ENCODE results near the gene PIEZO1. TPM values are rescaled to one million over a fixed set of nuclear protein-coding genes. Genes with fewer than 3 reads are reported as not detected.
"Not testable (repeated sequence)": the region's sequence is repeated elsewhere in the genome, so short reads cannot be mapped to it uniquely, and the experiment has no call there.

The PIEZO1 gene, protein sequence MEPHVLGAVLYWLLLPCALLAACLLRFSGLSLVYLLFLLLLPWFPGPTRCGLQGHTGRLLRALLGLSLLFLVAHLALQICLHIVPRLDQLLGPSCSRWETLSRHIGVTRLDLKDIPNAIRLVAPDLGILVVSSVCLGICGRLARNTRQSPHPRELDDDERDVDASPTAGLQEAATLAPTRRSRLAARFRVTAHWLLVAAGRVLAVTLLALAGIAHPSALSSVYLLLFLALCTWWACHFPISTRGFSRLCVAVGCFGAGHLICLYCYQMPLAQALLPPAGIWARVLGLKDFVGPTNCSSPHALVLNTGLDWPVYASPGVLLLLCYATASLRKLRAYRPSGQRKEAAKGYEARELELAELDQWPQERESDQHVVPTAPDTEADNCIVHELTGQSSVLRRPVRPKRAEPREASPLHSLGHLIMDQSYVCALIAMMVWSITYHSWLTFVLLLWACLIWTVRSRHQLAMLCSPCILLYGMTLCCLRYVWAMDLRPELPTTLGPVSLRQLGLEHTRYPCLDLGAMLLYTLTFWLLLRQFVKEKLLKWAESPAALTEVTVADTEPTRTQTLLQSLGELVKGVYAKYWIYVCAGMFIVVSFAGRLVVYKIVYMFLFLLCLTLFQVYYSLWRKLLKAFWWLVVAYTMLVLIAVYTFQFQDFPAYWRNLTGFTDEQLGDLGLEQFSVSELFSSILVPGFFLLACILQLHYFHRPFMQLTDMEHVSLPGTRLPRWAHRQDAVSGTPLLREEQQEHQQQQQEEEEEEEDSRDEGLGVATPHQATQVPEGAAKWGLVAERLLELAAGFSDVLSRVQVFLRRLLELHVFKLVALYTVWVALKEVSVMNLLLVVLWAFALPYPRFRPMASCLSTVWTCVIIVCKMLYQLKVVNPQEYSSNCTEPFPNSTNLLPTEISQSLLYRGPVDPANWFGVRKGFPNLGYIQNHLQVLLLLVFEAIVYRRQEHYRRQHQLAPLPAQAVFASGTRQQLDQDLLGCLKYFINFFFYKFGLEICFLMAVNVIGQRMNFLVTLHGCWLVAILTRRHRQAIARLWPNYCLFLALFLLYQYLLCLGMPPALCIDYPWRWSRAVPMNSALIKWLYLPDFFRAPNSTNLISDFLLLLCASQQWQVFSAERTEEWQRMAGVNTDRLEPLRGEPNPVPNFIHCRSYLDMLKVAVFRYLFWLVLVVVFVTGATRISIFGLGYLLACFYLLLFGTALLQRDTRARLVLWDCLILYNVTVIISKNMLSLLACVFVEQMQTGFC (N-terminal part only)
- total RNA-seq (2014; rRNA removed; shearing (Covaris generic); ENCODE audit: low replicate concordance), result 81.1 and 82.0 TPM in 2 replicates

GRCh38 chr16:88785106-88785924, at the start of gene PIEZO1:
PIEZO1 (minus strand) TSS chr16:88785220; CDS start chr16:88784964, 256 bp downstream.
- in situ Hi-C loops (cut with HindIII; ENCODE audit: low pct_unique_long_range_greater_than_20kb, low sequenced_read_pairs), result no loop called here
- peak; percentile 51 for DNase-seq (ENCODE audit: low read depth)

DNA sequence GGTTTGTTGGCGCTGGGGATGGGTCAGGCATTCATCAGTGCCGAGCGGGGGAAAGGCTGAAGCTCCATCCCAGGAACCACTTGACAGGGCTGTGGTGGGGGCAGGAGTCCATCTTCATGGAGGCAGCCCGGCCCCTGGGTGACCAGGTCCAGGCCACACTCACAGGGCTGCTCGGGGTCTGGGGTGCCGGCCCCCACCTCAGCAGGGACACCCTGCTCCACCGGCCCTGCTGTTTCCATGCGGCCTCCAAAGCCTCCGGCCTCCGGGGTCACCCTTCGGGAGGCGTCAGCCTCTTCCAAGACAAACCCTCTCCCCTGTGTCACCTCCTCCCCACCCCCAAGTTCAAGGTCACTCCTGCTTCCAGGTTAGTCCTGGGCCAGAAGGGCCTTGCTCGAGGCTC, 49.6 kb upstream of the PIEZO1 start:
- no peak for DNase-seq (ENCODE audit: low read depth)
- in situ Hi-C loops (cut with HindIII; ENCODE audit: low pct_unique_long_range_greater_than_20kb, low sequenced_read_pairs), result no loop called here

GRCh38 chr16:88833086-88833485, 48.1 kb upstream of the PIEZO1 start:
- in situ Hi-C loops (cut with HindIII; ENCODE audit: low pct_unique_long_range_greater_than_20kb, low sequenced_read_pairs), result no loop called here
- DNase-seq (ENCODE audit: low read depth), result no peak

GRCh38 chr16:88831838-88832237, 46.8 kb upstream of the PIEZO1 start:
- in situ Hi-C loops (cut with HindIII; ENCODE audit: low pct_unique_long_range_greater_than_20kb, low sequenced_read_pairs), result no loop called here
- DNase-seq (ENCODE audit: low read depth), result peak; percentile 33

- in situ Hi-C loops (cut with HindIII; ENCODE audit: low pct_unique_long_range_greater_than_20kb, low sequenced_read_pairs), result no loop called here
- no peak for DNase-seq (ENCODE audit: low read depth)
These were observed 45.8 kb upstream of the PIEZO1 start for GRCh38 chr16:88830783-88831182.

GRCh38 chr16:88830258-88830657, 45.2 kb upstream of the PIEZO1 start:
- in situ Hi-C loops (cut with HindIII; ENCODE audit: low pct_unique_long_range_greater_than_20kb, low sequenced_read_pairs), result no loop called here
- no peak for DNase-seq (ENCODE audit: low read depth)

- in situ Hi-C loops (cut with HindIII; ENCODE audit: low pct_unique_long_range_greater_than_20kb, low sequenced_read_pairs), result no loop called here
- DNase-seq (ENCODE audit: low read depth), result no peak
These were observed 43.7 kb upstream of the PIEZO1 start for GRCh38 chr16:88828711-88829110.

DNA sequence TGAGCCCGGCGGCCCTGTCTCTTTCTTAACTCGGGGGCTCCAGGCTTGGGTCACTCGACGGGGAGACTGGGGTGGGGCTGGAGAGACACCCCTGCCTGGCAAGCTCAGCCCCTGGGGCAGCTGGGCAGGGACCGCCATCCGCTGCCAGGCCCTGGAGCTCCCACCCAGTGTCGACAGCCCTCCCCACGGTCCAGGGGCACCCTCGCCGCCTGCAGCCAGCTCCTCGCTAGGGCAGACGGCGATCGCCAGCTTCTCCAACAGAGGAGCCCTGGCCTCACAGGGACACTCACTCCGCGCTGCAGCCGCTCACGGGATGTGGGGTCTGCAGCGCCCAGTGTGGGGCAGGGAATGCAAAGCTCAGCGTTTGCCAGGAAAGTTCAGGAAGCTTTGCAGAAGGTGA, 42.7 kb upstream of the PIEZO1 start:
- DNase-seq (ENCODE audit: low read depth), result no peak
- in situ Hi-C loops (cut with HindIII; ENCODE audit: low pct_unique_long_range_greater_than_20kb, low sequenced_read_pairs), result no loop called here

DNA sequence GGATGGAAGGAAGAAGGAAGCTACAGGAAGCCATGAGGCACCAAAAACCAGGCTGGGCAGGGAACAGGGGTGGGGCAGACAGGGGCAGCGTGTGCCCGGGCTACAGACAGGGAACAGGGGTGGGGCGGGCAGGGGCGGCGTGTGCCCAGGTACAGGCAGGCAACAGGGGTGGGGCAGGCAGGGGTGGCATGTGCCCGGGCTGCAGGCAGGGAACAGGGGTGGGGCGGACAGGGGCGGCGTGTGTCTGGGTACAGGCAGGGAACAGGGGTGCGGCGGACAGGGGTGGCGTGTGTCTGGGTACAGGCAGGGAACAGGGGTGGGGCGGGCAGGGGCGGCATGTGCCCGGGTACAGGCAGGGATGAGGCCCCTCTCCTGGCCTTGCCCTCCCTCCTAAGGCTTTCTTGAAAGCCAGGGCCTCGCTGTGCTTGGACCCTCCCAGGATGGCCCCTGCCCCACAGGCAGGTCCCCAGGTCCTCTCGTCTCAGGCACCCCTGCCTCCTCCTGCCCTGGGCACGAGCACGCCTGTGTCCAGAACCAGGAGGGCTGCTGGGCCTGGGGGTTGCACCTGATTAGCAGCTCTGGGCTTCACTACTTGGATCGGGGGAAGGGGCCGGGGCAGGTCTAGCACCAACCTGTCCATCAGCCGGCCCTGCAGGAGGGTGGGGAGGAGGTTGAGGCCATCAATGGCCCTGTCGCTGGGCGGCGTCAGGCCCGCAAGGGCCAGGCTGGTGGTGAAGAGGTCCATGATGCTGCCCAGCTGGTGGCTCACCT, 41.2 kb upstream of the PIEZO1 start:
- in situ Hi-C loops (cut with HindIII; ENCODE audit: low pct_unique_long_range_greater_than_20kb, low sequenced_read_pairs), result no loop called here
- DNase-seq (ENCODE audit: low read depth), result no peak

DNA sequence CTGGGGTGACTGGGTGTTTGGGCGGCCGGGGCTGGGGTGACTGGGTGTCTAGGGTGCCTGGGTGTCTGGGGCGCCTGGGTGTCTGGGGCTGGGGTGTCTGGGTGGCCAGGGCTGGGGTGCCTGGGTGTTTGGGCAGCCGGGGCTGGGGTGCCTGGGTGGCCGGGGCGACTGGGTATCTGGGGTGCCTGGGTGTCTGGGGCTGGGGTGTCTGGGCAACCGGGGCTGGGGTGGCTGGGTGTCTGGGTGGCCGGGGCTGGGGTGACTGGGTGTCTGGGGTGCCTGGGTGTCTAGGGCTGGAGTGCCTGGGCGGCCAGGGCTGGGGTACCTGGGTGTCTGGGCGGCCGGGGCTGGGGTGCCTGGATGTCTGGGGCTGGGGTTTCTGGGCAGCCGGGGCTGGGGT, 40.1 kb upstream of the PIEZO1 start:
- in situ Hi-C loops (cut with HindIII; ENCODE audit: low pct_unique_long_range_greater_than_20kb, low sequenced_read_pairs), result no loop called here

DNA sequence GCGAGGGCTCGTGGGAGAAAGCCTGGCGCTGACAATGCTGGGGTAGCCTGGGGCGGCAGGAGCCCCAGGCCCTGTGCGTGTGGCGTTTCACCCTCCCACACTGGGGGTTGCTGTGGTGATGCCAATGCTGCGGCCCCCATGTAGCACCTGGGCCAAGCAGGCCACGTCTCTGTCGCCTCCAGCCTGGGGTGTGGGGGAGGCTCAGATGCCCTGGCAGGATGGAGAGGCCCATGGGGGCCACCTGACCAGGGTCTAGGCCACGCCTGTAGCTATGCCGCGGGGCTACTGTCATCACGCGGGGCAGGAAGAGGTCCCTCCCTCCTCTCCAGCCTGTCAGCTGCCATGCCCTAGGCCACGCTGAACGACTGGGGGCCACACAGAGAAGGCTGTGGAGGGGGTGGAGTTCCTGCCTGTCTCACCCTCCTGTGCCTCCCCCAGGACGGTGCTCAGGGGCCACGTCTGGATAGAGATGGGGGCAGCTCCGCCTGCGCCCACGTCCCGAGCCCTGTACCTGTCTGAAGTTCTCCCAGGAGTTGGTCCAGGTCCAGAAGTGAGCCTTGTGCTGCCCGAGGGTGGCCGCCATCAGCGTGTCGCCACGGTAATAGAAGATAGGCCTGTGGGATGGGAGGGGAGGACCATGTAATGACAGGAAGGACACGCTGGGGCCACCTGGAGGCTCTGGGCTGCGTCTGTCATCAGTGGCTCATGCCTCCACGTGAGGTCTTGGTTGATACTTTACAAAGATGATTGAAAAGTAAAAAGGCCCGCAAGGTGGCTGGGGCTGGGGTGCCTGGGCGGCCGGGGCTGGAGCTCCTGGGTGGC, 39.4 kb upstream of the PIEZO1 start:
- DNase-seq (ENCODE audit: low read depth), result no peak
- in situ Hi-C loops (cut with HindIII; ENCODE audit: low pct_unique_long_range_greater_than_20kb, low sequenced_read_pairs), result no loop called here

More for the DNA sequence above, 40.1 kb upstream of the PIEZO1 start:
- no peak for DNase-seq (ENCODE audit: low read depth)

DNA sequence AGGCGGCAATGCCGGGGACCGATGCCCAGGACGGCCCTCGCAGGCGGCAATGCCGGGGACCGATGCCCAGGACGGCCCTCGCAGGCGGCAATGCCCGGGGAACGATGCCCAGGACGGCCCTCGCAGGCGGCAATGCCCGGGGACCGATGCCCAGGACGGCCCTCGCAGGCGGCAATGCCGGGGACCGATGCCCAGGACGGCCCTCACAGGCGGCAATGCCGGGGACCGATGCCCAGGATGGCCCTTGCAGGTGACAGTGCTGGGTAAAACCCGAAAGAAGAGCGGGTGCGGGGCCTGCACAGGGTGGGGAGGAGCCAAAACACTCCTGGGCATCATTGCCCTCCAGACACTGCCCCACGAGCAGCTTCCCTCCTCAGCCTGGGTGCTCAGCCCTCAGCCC, 38.6 kb upstream of the PIEZO1 start:
- DNase-seq (ENCODE audit: low read depth); in situ Hi-C loops (cut with HindIII; ENCODE audit: low pct_unique_long_range_greater_than_20kb, low sequenced_read_pairs): not testable (repeated sequence)

GRCh38 chr16:88822281-88823040, 37.4 kb upstream of the PIEZO1 start:
- in situ Hi-C loops (cut with HindIII; ENCODE audit: low pct_unique_long_range_greater_than_20kb, low sequenced_read_pairs), result no loop called here

GRCh38 chr16:88821168-88821850, 36.3 kb upstream of the PIEZO1 start:
- no peak for DNase-seq (ENCODE audit: low read depth)
- in situ Hi-C loops (cut with HindIII; ENCODE audit: low pct_unique_long_range_greater_than_20kb, low sequenced_read_pairs), result no loop called here

More at GRCh38 chr16:88822281-88823040, 37.4 kb upstream of the PIEZO1 start:
- no peak for DNase-seq (ENCODE audit: low read depth)

GRCh38 chr16:88820385-88821025, 35.5 kb upstream of the PIEZO1 start:
- no peak for DNase-seq (ENCODE audit: low read depth)
- in situ Hi-C loops (cut with HindIII; ENCODE audit: low pct_unique_long_range_greater_than_20kb, low sequenced_read_pairs), result no loop called here
